ENCODE data around the gene ICAM3.
"Not testable (repeated sequence)": the region's sequence is repeated elsewhere in the genome, so short reads cannot be mapped to it uniquely, and the experiment has no call there.

Gene ICAM3

GRCh38 chr19:10339977-10340376, 553 bp upstream of the ICAM3 start:
- H3K27ac ChIP-seq: no peak overlapping the region
- in situ Hi-C loops (cut with HindIII; ENCODE audit: low pct_ligation_motif_present, low sequenced_read_pairs): no loop called here
- H3K4me3 ChIP-seq (ENCODE audit: low read depth, low read length): no peak overlapping the region
- no peaks in the 10 kb centered on the region for H3K27me3 ChIP-seq (replicated peaks)
- DNase-seq: no peak
- TF ChIP-seq CTCF (IDR thresholded peaks at IDR 0.05; ENCODE audit: low read depth, low read length, missing control alignments): no peak
- H3K36me3 ChIP-seq (replicated peaks): no peaks in the 10 kb centered on the region

GRCh38 chr19:10338940-10339339, 484 bp downstream of the ICAM3 start:
- TF ChIP-seq CTCF (IDR thresholded peaks at IDR 0.05; ENCODE audit: low read depth, low read length, missing control alignments): no peak
- in situ Hi-C loops (cut with HindIII; ENCODE audit: low pct_ligation_motif_present, low sequenced_read_pairs): no loop called here
- H3K36me3 ChIP-seq (replicated peaks): no peaks in the 10 kb centered on the region
- H3K27me3 ChIP-seq (replicated peaks): no peaks in the 10 kb centered on the region
- H3K27ac ChIP-seq: no peak overlapping the region
- DNase-seq: no peak
- H3K4me3 ChIP-seq (ENCODE audit: low read depth, low read length): no peak overlapping the region

GRCh38 chr19:10336725-10337124, 2.7 kb downstream of the ICAM3 start:
- H3K36me3 ChIP-seq (replicated peaks); H3K4me3 ChIP-seq (ENCODE audit: low read depth, low read length); in situ Hi-C loops (cut with HindIII; ENCODE audit: low pct_ligation_motif_present, low sequenced_read_pairs); H3K27me3 ChIP-seq (replicated peaks); H3K27ac ChIP-seq; DNase-seq: not testable (repeated sequence)

GRCh38 chr19:10335352-10335985, 4.0 kb downstream of the ICAM3 start:
- in situ Hi-C loops (cut with HindIII; ENCODE audit: low pct_ligation_motif_present, low sequenced_read_pairs): no loop called here
- Histone ChIP-seq H3K27me3 (replicated peaks) (no peaks in the 10 kb centered on the region), H3K4me3 (ENCODE audit: low read depth, low read length) (no peak overlapping the region), H3K27ac (no peak overlapping the region), H3K36me3 (replicated peaks) (peaks cover under 1% of the 10 kb centered on the region)
- no peak for DNase-seq
- no peak for TF ChIP-seq CTCF (IDR thresholded peaks at IDR 0.05; ENCODE audit: low read depth, low read length, missing control alignments)

GRCh38 chr19:10334588-10335351, 4.7 kb downstream of the ICAM3 start:
- Histone ChIP-seq H3K27me3 (replicated peaks) (no peaks in the 10 kb centered on the region), H3K36me3 (replicated peaks) (peaks cover 5% of the 10 kb centered on the region), H3K4me3 (ENCODE audit: low read depth, low read length) (peak overlapping the region; percentile 88), H3K27ac (no peak overlapping the region)
- in situ Hi-C loops (cut with HindIII; ENCODE audit: low pct_ligation_motif_present, low sequenced_read_pairs): no loop called here
- DNase-seq: peak; percentile 95
- peak; percentile 34 for TF ChIP-seq CTCF (IDR thresholded peaks at IDR 0.05; ENCODE audit: low read depth, low read length, missing control alignments)

GRCh38 chr19:10333758-10334587, 5.5 kb downstream of the ICAM3 start:
- H3K27me3 ChIP-seq (replicated peaks): no peaks in the 10 kb centered on the region
- no peak overlapping the region for H3K27ac ChIP-seq
- in situ Hi-C loops (cut with HindIII; ENCODE audit: low pct_ligation_motif_present, low sequenced_read_pairs): no loop called here
- H3K4me3 ChIP-seq (ENCODE audit: low read depth, low read length): peak overlapping the region; percentile 88
- DNase-seq: no peak
- no peak for TF ChIP-seq CTCF (IDR thresholded peaks at IDR 0.05; ENCODE audit: low read depth, low read length, missing control alignments)
- peaks cover 11% of the 10 kb centered on the region for H3K36me3 ChIP-seq (replicated peaks)

Data from brain microvascular endothelial cell (primary cell).